Heart left ventricle (tissue), 13 donors: ENCODE measurements around the gene RAB30.

Experiments used
- POLR2A ChIP-seq, 2 donors: fragments of 450-650 bp; IDR thresholded peaks; one replicate each; pipeline ENCODE4 v1.6.1; 2017; ENCODE audit warnings: antibody characterized with exemption in 2 of 2, mild to moderate bottlenecking in 2 of 2, moderate library complexity in 2 of 2
- TF ChIP-seq, protein P1 (sequence below), 12 donors: fragments of 200-600 bp; sonication (generic) in 4 of 12; IDR thresholded peaks; one replicate each; pipeline versions ENCODE4 v1.5.0 to v1.8.0; 2018 to 2022; ENCODE audit warnings: antibody characterized with exemption in 12 of 12, mild to moderate bottlenecking in 5 of 12
- donor health status: ischemic (EF 13 %, LVEDD 7.1; RV severe dilation, severe dysfunction).
- donor health status: DM: no; HTN: yes; CAD: no.
- donor health status: DM: no; HTN: no; CAD: no.
- donor health status: ischemic (EF 25% LVEDD 6.9; RV normal size, moderate dysfunction).
- donor health status: ischemic (EF 25% LVEDD 5.7; RV mildly dilated, moderate dysfunction).
- donor health status: ischemic (EF 35%, LVEDD 5.7; RV mildly dilated, moderate dysfunction).
- donor health status: nonischemic (EF 11% LVEDD 7.7; RV severe dilation, severe dysfunction).
- donor health status: DM: yes; HTN: yes; CAD: no.
- donor health status: PGD.
- donor health status: ischemic (EF 29% LVEDD 5.4; RV normal size, mild dysfunction).
- donor health status: nonischemic (EF 23%, LVEDD 6.1; RV moderate dilation, normal function).

DNA sequence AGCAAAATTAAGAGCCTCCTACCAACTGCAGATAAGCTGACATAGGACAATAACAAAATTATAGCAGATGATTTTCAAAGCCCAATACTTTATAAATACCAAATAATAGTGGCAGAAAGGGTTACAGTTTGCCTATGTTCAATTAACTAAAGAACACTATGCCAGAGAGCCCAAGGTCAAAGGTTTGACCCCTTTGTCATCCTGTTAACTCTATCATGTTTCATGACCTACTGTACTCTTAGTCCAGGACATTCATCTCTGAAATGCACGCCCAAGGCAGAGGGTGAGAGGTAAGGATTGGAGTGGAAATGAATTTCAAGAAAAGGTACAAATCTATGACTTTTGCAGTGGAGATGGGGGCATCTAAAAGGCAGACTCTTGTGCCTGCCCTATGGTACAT is 99.6 kb downstream of the RAB30 start:
- TF ChIP-seq, protein P1, sequence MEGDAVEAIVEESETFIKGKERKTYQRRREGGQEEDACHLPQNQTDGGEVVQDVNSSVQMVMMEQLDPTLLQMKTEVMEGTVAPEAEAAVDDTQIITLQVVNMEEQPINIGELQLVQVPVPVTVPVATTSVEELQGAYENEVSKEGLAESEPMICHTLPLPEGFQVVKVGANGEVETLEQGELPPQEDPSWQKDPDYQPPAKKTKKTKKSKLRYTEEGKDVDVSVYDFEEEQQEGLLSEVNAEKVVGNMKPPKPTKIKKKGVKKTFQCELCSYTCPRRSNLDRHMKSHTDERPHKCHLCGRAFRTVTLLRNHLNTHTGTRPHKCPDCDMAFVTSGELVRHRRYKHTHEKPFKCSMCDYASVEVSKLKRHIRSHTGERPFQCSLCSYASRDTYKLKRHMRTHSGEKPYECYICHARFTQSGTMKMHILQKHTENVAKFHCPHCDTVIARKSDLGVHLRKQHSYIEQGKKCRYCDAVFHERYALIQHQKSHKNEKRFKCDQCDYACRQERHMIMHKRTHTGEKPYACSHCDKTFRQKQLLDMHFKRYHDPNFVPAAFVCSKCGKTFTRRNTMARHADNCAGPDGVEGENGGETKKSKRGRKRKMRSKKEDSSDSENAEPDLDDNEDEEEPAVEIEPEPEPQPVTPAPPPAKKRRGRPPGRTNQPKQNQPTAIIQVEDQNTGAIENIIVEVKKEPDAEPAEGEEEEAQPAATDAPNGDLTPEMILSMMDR (IDR thresholded peaks at IDR 0.05), result no peak
- no peak for TF ChIP-seq POLR2A (IDR thresholded peaks at IDR 0.05)
